GM23338 (cell line): Measurements from ENCODE around the gene PARP12. TPM values are rescaled to one million over a fixed set of nuclear protein-coding genes. Genes with fewer than 3 reads are reported as not detected.

ENCODE experiments used
- ATAC-seq: fragments of 200-7000 bp; cut with Tn5 transposase; 3 replicates; pipeline ENCODE4 v1.9.1; 2020
- DNase-seq: peaks from one replicate; pipeline ENCODE4 v3.0.0-alpha.2; 2015; ENCODE audit warnings: low spot score
- H2AFZ ChIP-seq: fragments of 200-600 bp; sonication (generic); 2 replicates; pipeline ENCODE4 v1.8.0; 2016; ENCODE audit warnings: antibody characterized with exemption, mild to moderate bottlenecking, moderate library complexity
- H3F3A ChIP-seq: fragments of 200-600 bp; sonication (generic); replicated peaks from 2 replicates; pipeline ENCODE4 v1.8.0; 2017; ENCODE audit warnings: antibody characterized with exemption, mixed run types, low read depth
- H3K27ac ChIP-seq: fragments of 200-600 bp; sonication (generic); 2 replicates; pipeline ENCODE4 v1.6.1; 2016; ENCODE audit warnings: low read depth
- H3K27me3 ChIP-seq: fragments of 200-600 bp; sonication (generic); 2 replicates; pipeline ENCODE4 v1.8.0; 2016; ENCODE audit warnings: mild to moderate bottlenecking, mixed run types, moderate library complexity; ENCODE audit not compliant: insufficient read depth
- H3K36me3 ChIP-seq: fragments of 200-600 bp; sonication (generic); 2 replicates; pipeline ENCODE4 v1.8.0; 2016; ENCODE audit warnings: mild to moderate bottlenecking; ENCODE audit not compliant: insufficient read depth
- H3K4me1 ChIP-seq: fragments of 200-600 bp; sonication (generic); 2 replicates; pipeline ENCODE4 v1.8.0; 2016; ENCODE audit warnings: mild to moderate bottlenecking, moderate library complexity; ENCODE audit not compliant: insufficient read depth
- H3K4me2 ChIP-seq: fragments of 200-600 bp; sonication (generic); 2 replicates; pipeline ENCODE4 v1.7.1; 2017; ENCODE audit warnings: mixed run types
- H3K4me3 ChIP-seq: fragments of 200-600 bp; sonication (generic); 2 replicates; pipeline ENCODE4 v1.6.1; 2016; ENCODE audit warnings: mixed run types
- H3K79me2 ChIP-seq: fragments of 200-600 bp; sonication (generic); replicated peaks from 2 replicates; pipeline ENCODE4 v1.8.0; 2017; ENCODE audit warnings: mild to moderate bottlenecking; ENCODE audit not compliant: insufficient read depth
- H3K9me2 ChIP-seq: fragments of 200-600 bp; sonication (generic); 2 replicates; pipeline ENCODE4 v1.8.0; 2017; ENCODE audit not compliant: insufficient read depth
- H4K20me1 ChIP-seq: fragments of 200-600 bp; sonication (generic); replicated peaks from 2 replicates; pipeline ENCODE4 v1.8.0; 2017; ENCODE audit warnings: mild to moderate bottlenecking; ENCODE audit not compliant: insufficient read depth
- H3K27ac Mint-ChIP-seq: 2 replicates; pipeline ENCODE4 v1.8.0; 2020; ENCODE audit warnings: inconsistent platforms, mild to moderate bottlenecking, moderate library complexity, mixed read lengths
- H3K27me3 Mint-ChIP-seq: 3 replicates; pipeline ENCODE4 v1.8.0; 2022; ENCODE audit warnings: low read depth, mild to moderate bottlenecking, moderate library complexity, mixed read lengths, inconsistent platforms; ENCODE audit not compliant: insufficient read depth, poor library complexity
- H3K36me3 Mint-ChIP-seq: 3 replicates; pipeline ENCODE4 v1.8.0; 2021; ENCODE audit warnings: low read depth, mild to moderate bottlenecking, inconsistent platforms, moderate library complexity, mixed read lengths
- H3K4me1 Mint-ChIP-seq: 3 replicates; pipeline ENCODE4 v1.8.0; 2020; ENCODE audit warnings: mild to moderate bottlenecking, inconsistent platforms, mixed read lengths
- H3K4me3 Mint-ChIP-seq: 3 replicates; pipeline ENCODE4 v1.8.0; 2021; ENCODE audit warnings: moderate library complexity, mild to moderate bottlenecking, inconsistent platforms, mixed read lengths
- H3K9me3 Mint-ChIP-seq: 3 replicates; pipeline ENCODE4 v1.8.0; 2020; ENCODE audit warnings: moderate library complexity, mild to moderate bottlenecking, inconsistent platforms, mixed read lengths
- CREB1 ChIP-seq: fragments of 250-450 bp; sonication (Bioruptor Pico); IDR thresholded peaks from 2 replicates; pipeline ENCODE4 v1.5.0; 2020; ENCODE audit warnings: low read depth, mild to moderate bottlenecking, moderate library complexity
- CTCF ChIP-seq, 2 experiments: fragments of 200-600 bp in 1 of 2; sonication (generic) in 1 of 2; conservative IDR thresholded peaks; 2 replicates each; pipeline versions ENCODE4 v1.5.1 to v1.6.1; 2016 to 2017; ENCODE audit warnings: antibody characterized with exemption in 2 of 2, low read depth in 2 of 2, mild to moderate bottlenecking in 2 of 2, moderate library complexity in 1 of 2
- EZH2 ChIP-seq: fragments of 200-600 bp; sonication (generic); IDR thresholded peaks from one replicate; pipeline ENCODE4 v1.8.0; 2017; ENCODE audit warnings: antibody characterized with exemption, mild to moderate bottlenecking, low read depth; ENCODE audit not compliant: unreplicated experiment
- EZH2phosphoT487 ChIP-seq: fragments of 200-600 bp; sonication (generic); IDR thresholded peaks from one replicate; pipeline ENCODE4 v1.8.1; 2018; ENCODE audit warnings: antibody characterized with exemption; ENCODE audit not compliant: unreplicated experiment
- JUNB ChIP-seq: IDR thresholded peaks from one replicate; pipeline ENCODE4 v1.6.1; 2016; ENCODE audit warnings: antibody characterized with exemption; ENCODE audit not compliant: unreplicated experiment
- NANOG ChIP-seq: IDR thresholded peaks from 2 replicates; pipeline ENCODE4 v1.6.1; 2016; ENCODE audit warnings: antibody characterized with exemption, borderline replicate concordance
- POLR2AphosphoS5 ChIP-seq: IDR thresholded peaks from 2 replicates; pipeline ENCODE4 v1.6.1; 2016; ENCODE audit warnings: antibody characterized with exemption, low read depth
- REST ChIP-seq: IDR thresholded peaks from one replicate; pipeline ENCODE4 v1.6.1; 2018; ENCODE audit warnings: antibody characterized with exemption; ENCODE audit not compliant: unreplicated experiment
- STAT1 ChIP-seq: IDR thresholded peaks from one replicate; pipeline ENCODE4 v1.6.1; 2016; ENCODE audit warnings: antibody characterized with exemption; ENCODE audit not compliant: unreplicated experiment
- ZNF114 ChIP-seq: fragments of 250-450 bp; sonication (Bioruptor Pico); IDR thresholded peaks from 2 replicates; pipeline ENCODE4 v1.5.0; 2020; ENCODE audit warnings: mild to moderate bottlenecking, moderate library complexity
- ZNF462 ChIP-seq: fragments of 250-450 bp; sonication (Bioruptor Pico); IDR thresholded peaks from 2 replicates; pipeline ENCODE4 v1.5.0; 2020; ENCODE audit warnings: mild to moderate bottlenecking, moderate library complexity
- polyA plus RNA-seq: library from polyadenylated mRNA; unstranded; fragments of >200 nt; fragmentation: Nextera tagmentation; extraction: Ambion mirVana; gene quantifications from 2 replicates; pipeline ENCODE4 v1.2.1, GENCODE V29; 2016
- total RNA-seq: library from RNA; depleted of rRNA; stranded (reverse); fragments of >200 nt; shearing (Covaris generic); gene quantifications from 2 replicates; pipeline ENCODE4 v1.2.3, GENCODE V29; 2014

Gene PARP12
- total and polyA plus RNA-seq, 2 experiments from 2014 or later, result 2.7 to 10.3 TPM

- H3K4me3 Mint-ChIP-seq, result no peak overlapping the region
- Histone ChIP-seq H3K79me2 (no peaks in the 10 kb centered on the region), H3K4me1 (no peaks in the 10 kb centered on the region), H3K27me3 (no peaks in the 10 kb centered on the region), H3K4me2 (no peak overlapping the region), H3K9me2 (no peaks in the 10 kb centered on the region), H3K4me3 (no peak overlapping the region), H2AFZ (no peak overlapping the region), H3K36me3 (no peaks in the 10 kb centered on the region), H3F3A (no peaks in the 10 kb centered on the region), H3K27ac (no peak overlapping the region), H4K20me1 (no peaks in the 10 kb centered on the region)
- TF ChIP-seq ZNF462 (CRISPR knock-in tag) (no peak), STAT1 (no peak), CREB1 (no peak), NANOG (no peak), REST (no peak), ZNF114 (no peak), CTCF (conservative IDR thresholded peaks at IDR 0.05; ENCODE audit: low read depth in 2 of 2) (no peak), EZH2phosphoT487 (no peak), POLR2AphosphoS5 (no peak), JUNB (no peak), EZH2 (no peak)
- no peak overlapping the region for H3K27ac Mint-ChIP-seq
- peaks cover 14% of the 10 kb centered on the region for H3K27me3 Mint-ChIP-seq
- no peak for DNase-seq
- H3K9me3 Mint-ChIP-seq, result no peaks in the 10 kb centered on the region
- no peak for ATAC-seq
- no peaks in the 10 kb centered on the region for H3K36me3 Mint-ChIP-seq
- H3K4me1 Mint-ChIP-seq, result peaks cover 17% of the 10 kb centered on the region
Measured at GRCh38 chr7:140013676-140014075, 49.1 kb downstream of the PARP12 start.
